Activated naive CD8-positive, alpha-beta T cell (primary cell): ENCODE measurements around the gene ALG8.
"Not testable (repeated sequence)": the region's sequence is repeated elsewhere in the genome, so short reads cannot be mapped to it uniquely, and the experiment has no call there.

Source experiments
- H3K27ac Mint-ChIP-seq: one replicate; pipeline ENCODE4 v1.8.0; 2021; ENCODE audit warnings: mixed read lengths
- H3K27me3 Mint-ChIP-seq: one replicate; pipeline ENCODE4 v1.8.0; 2021; ENCODE audit warnings: mixed read lengths
- H3K36me3 Mint-ChIP-seq: one replicate; pipeline ENCODE4 v1.8.0; 2021; ENCODE audit warnings: mixed read lengths
- H3K4me1 Mint-ChIP-seq: one replicate; pipeline ENCODE4 v1.8.0; 2021; ENCODE audit warnings: low read depth, mixed read lengths
- H3K4me3 Mint-ChIP-seq: one replicate; pipeline ENCODE4 v1.8.0; 2021; ENCODE audit warnings: mild to moderate bottlenecking, mixed read lengths
- H3K9me3 Mint-ChIP-seq: one replicate; pipeline ENCODE4 v1.8.0; 2021; ENCODE audit warnings: low read depth, mixed read lengths

Gene ALG8

DNA sequence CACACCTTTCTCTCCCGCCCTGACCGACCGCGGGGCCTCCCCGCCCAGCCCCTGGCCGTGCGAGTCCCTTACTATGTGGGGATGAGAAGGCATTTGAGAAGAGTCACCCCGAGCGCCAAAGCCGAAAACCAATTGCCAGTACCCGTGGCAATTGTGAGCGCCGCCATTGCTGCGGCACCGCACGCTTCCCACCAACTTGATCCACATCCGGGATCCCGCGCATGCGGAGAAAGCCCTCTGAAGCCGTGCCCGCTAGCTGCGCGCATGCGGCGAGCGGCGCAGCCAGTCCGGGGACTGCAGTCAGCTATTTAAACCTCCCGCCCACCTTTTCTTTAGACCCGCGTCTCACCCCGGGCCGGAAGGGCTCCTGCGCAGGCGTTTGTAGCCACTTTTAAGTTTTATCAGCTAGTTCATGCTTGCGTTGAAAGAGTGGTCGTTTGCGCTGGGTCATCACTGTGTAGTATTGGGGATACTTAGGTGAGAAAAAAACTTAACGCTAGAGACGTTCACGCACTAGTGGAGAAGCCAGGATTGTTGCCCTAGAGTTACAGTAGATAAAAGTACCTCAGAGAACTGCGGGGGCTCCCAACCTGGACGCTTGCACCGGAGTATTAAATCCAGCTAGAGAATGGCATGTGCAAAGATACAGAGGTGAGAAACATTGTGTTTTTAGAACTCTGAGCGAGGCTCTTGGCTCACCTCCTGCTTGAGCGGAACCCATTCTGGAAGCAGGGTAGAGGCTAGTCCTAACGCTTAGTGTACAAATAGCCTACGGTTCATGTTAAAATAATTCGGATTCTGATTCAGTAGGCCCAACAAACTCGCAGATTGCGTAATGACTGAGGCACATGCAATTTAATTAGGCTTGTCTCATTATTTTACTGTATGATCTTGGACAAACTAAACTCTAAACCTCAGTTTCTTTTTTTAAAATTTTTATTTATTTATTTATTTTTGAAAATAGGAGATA is at the start of gene ALG8:
ALG8 (minus strand) TSS at position 205 of the 970 bp plus-strand sequence; CDS start at position 167, 38 bp downstream.
- Mint-ChIP-seq H3K36me3 (peaks cover 13% of the 10 kb centered on the region), H3K9me3 (no peaks in the 10 kb centered on the region), H3K4me3 (peak within 1 kb of the TSS; percentile 92), H3K27ac (peak within 1 kb of the TSS; percentile 93), H3K27me3 (no peaks in the 10 kb centered on the region), H3K4me1 (peaks cover 42% of the 10 kb centered on the region)

DNA sequence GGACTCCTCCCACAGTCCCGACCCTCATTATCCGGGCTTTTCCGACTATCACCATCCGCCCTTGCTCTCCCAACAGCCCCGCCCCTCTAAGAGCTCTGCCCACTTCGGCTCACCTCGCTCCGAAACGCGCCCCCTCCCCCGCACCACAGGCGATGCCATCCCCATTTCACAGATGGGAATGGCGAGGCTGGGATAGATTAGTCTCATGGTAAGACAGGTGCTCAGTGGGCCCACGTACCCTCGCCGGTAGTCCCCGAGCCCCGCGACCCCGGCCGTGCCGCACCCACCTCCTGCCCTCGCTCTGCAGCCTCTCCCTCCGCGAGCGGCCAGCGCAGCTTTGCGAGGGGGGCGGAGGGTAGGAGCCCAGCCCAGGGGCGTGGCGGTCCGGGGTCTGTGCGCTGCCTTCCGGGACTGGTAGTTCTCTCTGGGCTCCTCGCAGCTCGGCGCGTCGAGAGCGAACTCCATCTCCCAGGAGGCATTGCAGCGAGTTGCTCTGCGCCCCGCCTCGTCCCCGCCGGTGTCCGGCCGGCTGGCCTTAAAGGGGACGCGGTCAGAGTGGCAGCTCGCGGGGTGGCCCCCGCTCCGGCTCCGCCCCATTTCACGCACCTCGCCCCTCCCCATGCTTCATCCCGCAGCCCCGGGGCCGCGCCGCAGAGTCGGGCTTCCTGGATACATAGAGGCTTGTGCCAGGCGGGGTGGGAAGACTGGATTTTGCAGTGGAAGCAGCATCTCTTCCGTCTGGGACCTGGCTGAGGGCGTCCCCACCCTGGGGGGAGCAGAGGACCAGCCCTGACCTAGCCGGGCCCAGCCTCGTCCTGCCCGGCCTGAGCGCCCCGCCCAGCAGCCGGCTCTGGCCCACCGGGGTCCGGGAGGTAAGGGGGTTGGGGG is 49.1 kb upstream of the ALG8 start, which contains the start of the genes KCTD21 and USP35:
KCTD21 (minus strand) TSS at position 341 of the 888 bp plus-strand sequence. CDS start 14,072 bp downstream, outside the sequence.
USP35 (plus strand) TSS at position 634 of the 888 bp plus-strand sequence. CDS start 7,327 bp downstream, outside the sequence.
- Mint-ChIP-seq H3K27ac (peak within 1 kb of the TSS; percentile 98), H3K4me3 (peak within 1 kb of the TSS; percentile 98), H3K9me3 (no peaks in the 10 kb centered on the region), H3K27me3 (no peaks in the 10 kb centered on the region), H3K4me1 (peaks cover 55% of the 10 kb centered on the region), H3K36me3 (peaks cover 2% of the 10 kb centered on the region)

DNA sequence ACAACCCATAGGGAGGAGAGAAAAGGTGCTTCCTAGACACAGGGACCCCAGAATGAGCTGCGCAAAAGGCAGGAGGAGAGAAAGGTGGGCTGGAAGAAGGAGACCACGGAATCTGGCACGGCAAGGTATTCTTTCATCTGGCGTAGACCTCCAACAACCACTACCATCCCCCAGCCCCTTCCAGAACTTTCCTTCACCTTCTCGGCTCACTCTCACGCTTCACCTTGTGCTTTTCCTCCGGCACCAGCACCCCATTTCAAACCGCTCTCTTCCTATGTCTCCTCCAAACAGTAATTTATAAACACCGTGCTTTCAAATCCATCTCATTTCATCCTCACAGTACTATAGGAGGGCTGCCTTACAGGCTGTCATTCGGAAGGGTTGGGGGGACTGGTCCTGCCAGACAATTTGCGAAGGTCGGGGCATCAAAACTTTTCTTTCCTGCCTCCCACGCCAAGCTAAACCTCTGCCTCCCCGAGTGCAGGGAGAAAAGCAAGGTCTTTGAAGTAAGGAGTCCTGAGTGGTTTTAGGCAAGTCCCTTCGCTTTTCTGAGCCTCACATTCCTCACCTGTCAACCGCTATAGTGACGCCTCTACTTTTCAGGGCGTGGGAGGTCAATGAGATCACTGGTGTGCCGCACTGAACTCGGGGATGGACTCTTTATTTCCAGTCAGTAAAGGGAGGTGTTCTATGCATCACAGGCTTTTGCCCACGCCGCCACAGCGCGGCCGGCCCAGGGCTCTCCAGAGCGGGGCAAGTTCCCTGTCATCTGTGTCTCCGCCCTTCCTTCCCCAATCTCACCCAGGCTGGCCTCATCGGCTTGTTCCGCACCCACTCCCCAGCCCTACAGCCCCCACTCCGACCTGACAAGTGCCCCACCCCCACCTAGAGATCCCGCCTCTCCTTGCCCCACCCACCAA is 48.2 kb upstream of the ALG8 start:
- no peaks in the 10 kb centered on the region for H3K9me3 Mint-ChIP-seq
- H3K36me3 Mint-ChIP-seq = peaks cover 2% of the 10 kb centered on the region
- H3K4me1 Mint-ChIP-seq = peaks cover 47% of the 10 kb centered on the region
- H3K4me3 Mint-ChIP-seq = peak overlapping the region; percentile 98
- no peaks in the 10 kb centered on the region for H3K27me3 Mint-ChIP-seq
- peak overlapping the region; percentile 98 for H3K27ac Mint-ChIP-seq

DNA sequence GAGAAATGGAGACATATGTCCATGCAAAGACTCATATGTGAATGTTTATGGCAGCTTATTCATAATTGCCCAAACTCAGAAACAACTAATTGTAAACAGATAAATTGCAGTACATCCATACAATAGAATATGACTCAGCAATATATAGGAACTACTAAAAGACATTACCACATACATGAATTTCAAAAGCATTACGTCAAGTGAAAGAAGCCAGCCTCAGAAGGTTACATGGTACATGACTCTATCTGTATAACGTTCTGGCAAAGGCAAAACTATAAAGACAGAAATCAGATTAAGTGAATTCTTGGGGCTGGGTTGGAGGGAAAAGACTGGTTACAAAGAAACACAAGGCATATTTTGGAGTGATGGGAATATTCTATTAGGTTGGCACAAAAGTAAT is 41.8 kb upstream of the ALG8 start:
- peaks cover 10% of the 10 kb centered on the region for H3K4me1 Mint-ChIP-seq
- no peaks in the 10 kb centered on the region for H3K27me3 Mint-ChIP-seq
- H3K9me3 Mint-ChIP-seq = no peaks in the 10 kb centered on the region
- H3K4me3 Mint-ChIP-seq = no peak overlapping the region
- no peak overlapping the region for H3K27ac Mint-ChIP-seq
- peaks cover 10% of the 10 kb centered on the region for H3K36me3 Mint-ChIP-seq

DNA sequence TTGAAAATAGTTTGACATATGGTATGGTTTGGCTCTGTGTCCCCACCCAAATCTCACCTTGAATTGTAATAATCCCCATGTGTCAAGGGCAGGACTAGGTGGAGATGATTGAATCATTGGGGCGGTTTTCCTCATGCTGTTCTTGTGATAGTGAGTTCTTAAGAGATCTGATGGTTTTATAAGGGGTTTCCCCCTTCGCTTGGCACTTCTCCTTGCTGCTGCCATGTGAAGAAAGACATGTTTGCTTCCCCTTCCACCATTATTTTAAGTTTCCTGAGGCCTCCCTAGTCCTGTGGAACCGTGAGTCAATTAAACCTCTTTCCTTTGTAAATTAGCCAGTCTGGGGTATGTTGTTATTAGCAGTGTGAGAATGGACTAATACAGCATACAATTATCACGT is 41.3 kb upstream of the ALG8 start:
- Mint-ChIP-seq H3K9me3 (no peaks in the 10 kb centered on the region), H3K4me1 (peaks cover 6% of the 10 kb centered on the region)

DNA sequence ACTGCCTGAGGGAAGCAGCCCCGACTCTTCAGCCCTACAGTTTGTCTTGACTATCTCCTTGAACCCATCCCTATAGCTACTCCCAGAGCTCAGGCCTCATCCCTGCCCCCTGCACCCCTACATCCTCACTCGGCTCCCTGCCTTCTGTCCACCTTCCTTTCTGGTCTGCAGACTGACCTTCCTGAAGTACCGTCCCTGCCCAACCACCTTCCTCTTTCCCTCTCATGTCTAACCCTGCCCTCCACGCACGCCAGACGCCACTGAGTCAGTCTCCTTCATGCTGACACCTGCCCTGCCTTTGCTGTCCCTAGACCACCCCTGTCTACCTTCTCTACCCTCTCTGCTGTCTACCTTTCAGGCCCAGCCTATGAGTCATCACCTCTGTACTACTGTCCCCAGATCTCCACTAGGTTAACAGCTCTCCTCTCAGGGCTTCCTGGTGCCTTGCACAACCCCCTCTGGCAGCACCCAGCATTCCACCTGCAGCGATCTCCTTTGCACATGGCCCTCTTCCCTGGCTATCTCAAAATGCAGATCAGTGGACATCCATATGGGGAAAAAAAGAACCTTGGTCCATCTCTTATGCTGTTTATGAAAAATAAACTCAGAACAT is 40.1 kb upstream of the ALG8 start:
- no peak overlapping the region for H3K4me3 Mint-ChIP-seq
- H3K36me3 Mint-ChIP-seq = peaks cover 13% of the 10 kb centered on the region

More for the DNA sequence above, 41.3 kb upstream of the ALG8 start:
- H3K27me3 Mint-ChIP-seq = no peaks in the 10 kb centered on the region
- H3K4me3 Mint-ChIP-seq = no peak overlapping the region
- H3K27ac Mint-ChIP-seq = no peak overlapping the region
- H3K36me3 Mint-ChIP-seq = peaks cover 12% of the 10 kb centered on the region

DNA sequence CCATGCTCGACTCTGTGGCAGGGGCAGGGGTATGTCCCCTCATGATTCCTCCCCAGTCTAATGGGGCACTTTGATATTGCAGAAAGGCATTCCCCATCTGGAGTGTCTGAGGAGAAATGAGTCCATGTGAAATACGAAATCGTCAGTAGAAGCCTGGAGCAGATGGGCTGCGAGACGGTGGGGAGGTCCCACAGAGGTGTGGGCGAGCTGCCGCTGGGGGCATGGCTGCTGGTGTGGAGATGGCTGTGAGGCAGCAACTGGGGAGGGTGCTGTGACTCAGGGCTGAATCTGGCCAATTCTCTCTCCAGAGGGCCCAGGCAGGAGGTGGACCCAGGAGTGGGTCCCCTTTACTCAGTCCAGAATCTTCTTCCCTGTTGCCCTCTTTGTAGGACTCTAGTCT is 37.8 kb upstream of the ALG8 start:
- H3K4me3 Mint-ChIP-seq = no peak overlapping the region
- no peaks in the 10 kb centered on the region for H3K27me3 Mint-ChIP-seq
- no peaks in the 10 kb centered on the region for H3K9me3 Mint-ChIP-seq
- no peak overlapping the region for H3K27ac Mint-ChIP-seq
- H3K4me1 Mint-ChIP-seq = peaks cover 5% of the 10 kb centered on the region
- peaks cover 17% of the 10 kb centered on the region for H3K36me3 Mint-ChIP-seq

More for the DNA sequence above, 40.1 kb upstream of the ALG8 start:
- Mint-ChIP-seq H3K27me3 (no peaks in the 10 kb centered on the region), H3K9me3 (no peaks in the 10 kb centered on the region), H3K27ac (no peak overlapping the region), H3K4me1 (peaks cover 5% of the 10 kb centered on the region)

DNA sequence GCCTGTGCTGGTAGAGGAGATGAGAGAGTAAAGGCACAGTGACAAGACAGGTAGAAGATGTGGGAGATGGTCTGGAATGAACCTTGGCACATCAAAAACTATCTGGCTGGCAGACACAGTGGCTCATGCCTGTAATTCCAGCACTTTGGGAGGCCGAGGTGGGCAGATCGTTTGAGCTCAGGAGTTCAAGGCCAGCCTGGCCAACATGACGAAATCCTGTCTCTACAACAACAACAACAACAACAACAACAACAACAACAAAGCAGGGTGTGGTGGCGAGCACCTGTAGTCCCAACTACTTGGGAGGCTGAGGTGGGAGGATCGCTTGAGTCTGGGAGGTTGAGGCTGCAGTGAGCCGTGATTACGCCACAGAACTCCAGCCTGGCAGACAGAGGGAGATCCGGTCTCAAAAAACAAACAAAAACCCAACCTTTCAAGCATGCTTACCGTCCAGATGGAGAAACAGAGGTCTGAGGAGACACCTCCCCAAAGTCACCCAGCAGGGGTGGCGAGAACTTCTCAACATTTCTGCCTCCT is 37.2 kb upstream of the ALG8 start:
- no peaks in the 10 kb centered on the region for H3K27me3 Mint-ChIP-seq
- H3K4me3 Mint-ChIP-seq = no peak overlapping the region
- H3K27ac Mint-ChIP-seq = no peak overlapping the region
- peaks cover 5% of the 10 kb centered on the region for H3K4me1 Mint-ChIP-seq
- H3K9me3 Mint-ChIP-seq = no peaks in the 10 kb centered on the region
- peaks cover 17% of the 10 kb centered on the region for H3K36me3 Mint-ChIP-seq

DNA sequence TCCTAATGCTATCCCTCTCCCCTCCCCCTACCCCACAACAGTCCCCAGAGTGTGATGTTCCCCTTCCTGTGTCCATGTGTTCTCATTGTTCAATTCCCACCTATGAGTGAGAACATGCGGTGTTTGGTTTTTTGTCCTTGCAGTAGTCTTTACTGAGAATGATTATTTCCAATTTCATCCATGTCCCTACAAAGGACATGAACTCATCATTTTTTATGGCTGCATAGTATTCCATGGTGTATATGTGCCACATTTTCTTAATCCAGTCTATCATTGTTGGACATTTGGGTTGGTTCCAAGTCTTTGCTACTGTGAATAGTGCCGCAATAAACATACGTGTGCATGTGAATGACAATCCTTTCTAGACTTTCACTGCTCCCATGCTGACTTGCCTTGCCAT is 36.4 kb upstream of the ALG8 start:
- H3K36me3 Mint-ChIP-seq = peaks cover 16% of the 10 kb centered on the region
- not testable (repeated sequence) for H3K4me3 Mint-ChIP-seq, H3K4me1 Mint-ChIP-seq

DNA sequence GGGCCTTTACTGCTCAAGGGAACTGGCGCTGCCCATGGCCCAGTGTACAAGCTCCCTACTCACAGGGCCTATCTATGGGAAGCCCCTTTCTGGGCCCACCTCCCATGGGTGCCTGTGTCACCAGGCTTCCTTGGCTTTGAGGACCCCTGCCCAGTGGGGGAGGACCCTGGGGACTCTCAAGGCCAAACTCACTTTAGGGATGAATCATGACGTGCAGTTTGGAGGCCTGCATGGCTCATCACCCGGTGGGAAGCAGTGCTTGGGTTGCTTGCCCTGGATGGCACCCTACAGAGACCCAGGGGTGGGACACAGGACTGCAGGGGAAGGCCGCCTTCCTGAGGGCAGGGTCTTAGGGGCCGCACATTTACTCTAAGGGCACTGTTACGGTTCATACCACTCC is 32.5 kb upstream of the ALG8 start:
- Mint-ChIP-seq H3K36me3 (peaks cover 12% of the 10 kb centered on the region), H3K27me3 (no peaks in the 10 kb centered on the region), H3K4me3 (no peak overlapping the region), H3K27ac (no peak overlapping the region), H3K4me1 (no peaks in the 10 kb centered on the region), H3K9me3 (no peaks in the 10 kb centered on the region)

More for the DNA sequence above, 36.4 kb upstream of the ALG8 start:
- H3K27me3 Mint-ChIP-seq, H3K27ac Mint-ChIP-seq, H3K9me3 Mint-ChIP-seq: not testable (repeated sequence)

DNA sequence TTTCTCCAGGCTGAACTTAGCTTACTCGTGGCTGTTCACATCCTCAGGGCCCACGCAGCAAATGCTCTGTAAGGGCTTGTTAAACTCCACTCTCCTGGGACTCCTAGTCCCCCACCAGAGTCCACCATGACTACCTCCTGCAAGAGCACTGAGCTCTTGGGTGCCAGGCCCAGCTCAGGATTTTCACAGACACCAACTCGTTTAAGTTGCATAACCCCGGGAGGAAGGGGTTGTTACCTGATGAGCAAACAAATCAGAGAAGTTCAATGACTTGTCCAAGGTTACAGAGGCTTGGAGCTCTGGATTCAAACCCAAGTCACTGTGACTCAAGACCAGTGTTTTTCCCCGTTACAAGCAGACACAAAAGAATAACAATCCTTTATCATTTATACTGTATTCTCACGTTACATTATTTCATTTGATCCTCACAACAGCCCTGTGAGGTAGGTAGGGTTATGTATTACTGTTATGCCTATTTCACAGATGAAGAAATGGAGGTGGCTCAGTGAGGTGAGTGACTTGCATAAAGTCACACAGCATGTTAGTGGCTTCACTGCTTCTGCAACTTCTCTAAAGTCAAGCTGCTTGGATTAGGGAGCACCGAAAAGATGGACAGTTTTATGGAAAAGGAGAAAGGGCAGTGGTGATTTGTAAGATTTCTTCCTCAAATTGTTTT is 31.6 kb upstream of the ALG8 start:
- H3K27ac Mint-ChIP-seq = no peak overlapping the region
- no peaks in the 10 kb centered on the region for H3K4me1 Mint-ChIP-seq
- H3K9me3 Mint-ChIP-seq = no peaks in the 10 kb centered on the region
- H3K27me3 Mint-ChIP-seq = no peaks in the 10 kb centered on the region
- H3K4me3 Mint-ChIP-seq = no peak overlapping the region
- H3K36me3 Mint-ChIP-seq = peaks cover 8% of the 10 kb centered on the region

DNA sequence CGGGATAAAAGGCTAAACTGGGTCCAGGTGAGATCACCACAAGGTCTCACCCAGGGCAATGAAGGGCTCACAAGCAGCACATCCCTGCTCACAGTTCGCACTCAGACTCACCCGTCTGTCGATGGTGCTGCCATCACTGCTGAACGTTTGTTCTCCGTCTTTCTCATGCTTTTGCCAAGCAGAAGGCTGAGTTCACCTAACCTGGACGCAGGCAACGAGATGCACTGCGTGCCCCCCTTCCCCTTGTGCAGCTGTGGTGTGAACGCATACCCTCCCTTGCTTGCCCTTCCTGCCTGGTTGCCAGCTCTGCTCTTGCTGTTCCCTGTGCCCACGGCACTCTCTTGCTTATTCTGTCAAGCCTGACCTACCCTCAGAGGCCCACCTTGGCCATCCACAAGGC is 31.0 kb upstream of the ALG8 start:
- Mint-ChIP-seq H3K9me3 (no peaks in the 10 kb centered on the region), H3K4me1 (no peaks in the 10 kb centered on the region)

More for the DNA sequence above, 31.0 kb upstream of the ALG8 start:
- H3K27me3 Mint-ChIP-seq = no peaks in the 10 kb centered on the region
- H3K4me3 Mint-ChIP-seq = no peak overlapping the region
- no peak overlapping the region for H3K27ac Mint-ChIP-seq
- H3K36me3 Mint-ChIP-seq = peaks cover 8% of the 10 kb centered on the region
